GM21515 (cell line): ENCODE data around the gene PDLIM7.

Source experiments
- ATAC-seq: cut with Tn5 transposase; IDR thresholded peaks from one replicate; pipeline ENCODE4 v1.9.1; 2021; ENCODE audit not compliant: unreplicated experiment

PDLIM7 gene

DNA sequence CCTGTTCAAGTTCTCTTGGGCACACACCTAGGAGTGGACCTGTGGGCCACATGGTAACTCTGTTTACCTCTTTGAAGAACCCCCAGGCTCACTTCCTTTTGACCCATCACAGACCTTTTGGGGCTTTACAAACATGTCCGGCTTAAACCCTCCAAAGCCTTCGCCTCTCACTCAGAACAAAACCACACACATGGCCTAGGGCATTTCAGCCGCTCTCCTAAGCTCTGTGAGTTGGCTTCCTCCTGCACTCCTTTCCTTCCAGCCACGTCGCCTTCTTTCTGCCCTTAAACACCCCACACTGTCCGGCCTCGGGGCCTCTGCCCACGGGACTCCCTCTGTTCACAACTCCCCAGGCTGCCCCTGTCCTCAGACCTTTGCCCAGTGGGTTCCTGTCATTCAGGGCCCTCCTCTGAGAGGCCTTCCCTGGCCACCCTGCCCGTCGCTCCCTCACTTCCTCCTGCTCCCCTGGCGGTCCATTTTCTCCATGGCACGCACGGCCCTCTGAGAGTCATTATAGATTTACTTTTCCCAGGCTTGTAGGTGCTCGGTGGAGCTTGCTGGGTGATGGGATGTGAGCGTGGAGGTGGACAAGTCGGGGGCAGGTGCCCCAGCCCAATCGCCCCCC lies 10.3 kb upstream of the PDLIM7 start:
- no peak for ATAC-seq

GRCh38 chr5:177507165-177507564 lies 9.8 kb upstream of the PDLIM7 start:
- no peak for ATAC-seq

DNA sequence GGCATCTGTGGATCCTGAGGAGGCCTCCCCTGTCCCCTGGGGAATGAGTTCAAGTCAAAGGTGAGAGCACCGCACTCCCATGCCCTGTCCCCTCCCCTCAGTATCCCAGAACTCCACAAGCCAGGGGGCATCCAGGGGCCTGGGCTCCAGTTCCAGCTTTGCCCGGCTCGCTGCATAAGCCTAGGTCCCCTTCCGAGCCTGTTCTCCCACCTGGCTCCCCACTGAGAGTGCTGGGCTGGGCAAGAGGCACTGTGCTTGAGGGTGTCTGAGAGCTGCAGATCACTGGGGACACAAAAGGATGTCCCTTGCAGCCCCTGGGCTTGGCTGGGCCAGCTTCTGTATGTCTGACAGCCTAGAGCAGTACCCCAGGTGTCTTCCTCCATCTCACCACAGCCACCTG lies 7.7 kb upstream of the PDLIM7 start:
- ATAC-seq = no peak

- no peak for ATAC-seq
Observed at GRCh38 chr5:177504086-177505056, 7.0 kb upstream of the PDLIM7 start.

DNA sequence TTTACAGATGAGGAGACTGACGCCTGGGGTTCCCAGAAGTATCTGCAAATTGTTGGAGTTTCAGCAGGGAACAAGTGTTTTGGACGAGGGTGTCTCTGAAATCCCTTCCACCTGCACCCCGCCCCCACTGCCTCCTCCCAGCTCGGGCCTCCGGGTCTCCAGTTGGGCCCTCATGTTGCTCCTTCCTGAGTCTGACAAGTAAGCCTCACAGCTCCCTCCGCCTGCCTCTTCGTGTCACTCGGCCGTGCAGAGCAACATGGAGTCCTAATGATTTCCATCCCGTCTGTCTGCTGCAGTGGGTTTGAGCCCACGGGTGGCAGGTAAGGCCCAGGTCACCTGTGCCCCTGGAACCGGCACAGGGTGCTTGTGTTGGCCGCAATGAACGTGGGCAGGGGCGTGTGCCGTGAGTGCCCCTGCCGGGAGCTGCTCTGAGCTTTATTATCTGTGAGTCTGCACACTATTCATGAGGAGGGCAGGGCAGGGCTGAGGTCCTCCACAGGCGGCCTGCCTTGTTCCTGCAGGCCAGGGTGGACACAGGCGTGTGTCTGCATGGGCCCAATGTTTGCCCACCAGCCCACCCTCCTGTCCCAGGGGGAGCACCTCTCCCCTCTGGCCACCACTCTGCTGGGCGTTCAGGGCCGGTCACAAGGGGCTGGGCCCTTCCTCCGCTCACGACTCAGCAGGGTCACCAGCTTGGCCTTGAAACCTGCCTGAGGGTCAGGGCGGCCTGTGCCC lies 6.1 kb upstream of the PDLIM7 start:
- ATAC-seq = no peak

GRCh38 chr5:177502886-177503285 lies 5.5 kb upstream of the PDLIM7 start:
- ATAC-seq = no peak

DNA sequence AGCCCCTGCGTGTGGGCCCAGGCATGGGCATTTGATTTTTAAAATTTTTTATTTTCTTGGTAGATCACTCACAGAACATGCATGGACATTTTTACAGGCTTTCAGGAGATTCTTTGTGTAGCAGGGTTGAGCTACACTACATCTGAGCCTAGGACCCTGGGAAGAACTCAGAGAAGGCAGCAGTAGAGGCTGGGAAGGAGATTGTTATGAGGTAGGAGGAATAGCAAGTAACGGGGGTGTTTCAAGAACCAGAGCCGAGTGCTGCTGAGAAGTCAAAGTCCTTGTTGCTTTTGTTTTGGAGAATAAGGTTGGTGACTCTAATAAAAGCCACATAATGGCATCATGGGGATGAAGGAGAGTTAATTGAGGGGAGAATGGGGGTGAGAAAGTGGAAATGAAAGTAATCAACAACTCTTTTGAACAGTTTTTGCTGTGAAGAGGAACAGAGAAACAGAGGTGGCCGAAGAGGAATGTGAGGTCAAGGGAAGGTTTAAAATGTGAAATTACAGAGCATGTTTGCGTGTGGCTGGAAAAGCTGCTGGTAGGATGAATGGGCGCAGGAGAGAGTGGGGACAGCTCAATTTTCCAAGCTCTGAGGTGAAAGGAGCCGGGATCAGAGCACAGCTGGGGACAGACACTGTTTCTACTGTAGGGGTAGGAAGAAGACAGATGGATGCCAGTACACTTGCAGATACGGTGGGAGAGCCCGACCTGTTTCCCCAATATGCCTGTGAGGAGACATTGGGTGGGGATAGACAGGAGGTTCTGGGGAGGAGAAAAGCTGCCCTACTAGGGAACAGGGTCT lies 4.7 kb upstream of the PDLIM7 start:
- ATAC-seq = no peak

GRCh38 chr5:177500685-177501522 lies 3.5 kb upstream of the PDLIM7 start:
- ATAC-seq = no peak

- ATAC-seq = no peak
Observed at GRCh38 chr5:177499842-177500241, 2.4 kb upstream of the PDLIM7 start.

DNA sequence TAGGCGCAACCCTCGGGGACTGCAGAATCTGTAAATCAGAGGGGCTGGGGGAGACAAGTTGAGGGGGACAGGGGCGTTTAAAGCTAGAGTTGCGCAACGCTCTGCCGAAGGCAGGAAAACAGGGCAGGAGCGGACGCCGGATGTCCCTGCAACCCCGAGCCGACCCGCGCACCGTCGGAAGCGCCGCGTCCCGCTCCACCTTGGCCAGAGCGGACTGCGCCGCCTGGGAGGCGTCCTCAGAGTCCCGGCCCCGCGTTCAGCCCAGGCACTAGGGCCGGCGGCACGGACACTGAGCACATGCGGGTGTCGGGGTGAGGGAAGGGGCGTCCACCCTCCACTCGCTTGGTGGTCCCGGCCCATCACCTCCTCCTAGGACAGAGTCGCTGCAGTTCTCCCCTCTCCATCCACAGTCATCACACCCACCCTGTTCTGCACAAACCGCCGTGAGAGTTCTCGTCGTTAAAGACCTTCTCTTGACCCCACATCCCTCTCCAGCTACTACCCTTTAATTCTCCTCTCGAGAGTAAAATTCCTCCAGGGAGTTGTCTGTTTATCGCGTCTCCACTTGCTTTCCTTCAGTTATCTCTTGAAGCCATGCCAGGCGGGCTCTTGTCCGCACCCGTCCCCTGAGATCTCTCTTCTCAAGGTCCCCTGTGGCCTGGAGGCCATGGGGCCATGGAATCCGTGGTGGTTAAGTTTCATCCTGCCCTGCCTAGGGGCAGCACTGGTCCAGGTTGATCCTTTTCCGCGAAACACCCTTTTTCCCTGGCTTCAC lies 796 bp upstream of the PDLIM7 start:
- peak; percentile 3 for ATAC-seq

- no peak for ATAC-seq
Observed at GRCh38 chr5:177496727-177497291, 595 bp downstream of the PDLIM7 start.

GRCh38 chr5:177496070-177496726 lies 1.2 kb downstream of the PDLIM7 start:
- no peak for ATAC-seq

GRCh38 chr5:177495243-177496060 lies 2.0 kb downstream of the PDLIM7 start:
- ATAC-seq = no peak

- no peak for ATAC-seq
Observed at GRCh38 chr5:177494346-177495195, 2.8 kb downstream of the PDLIM7 start.

GRCh38 chr5:177493795-177494345 lies 3.5 kb downstream of the PDLIM7 start:
- ATAC-seq = no peak

DNA sequence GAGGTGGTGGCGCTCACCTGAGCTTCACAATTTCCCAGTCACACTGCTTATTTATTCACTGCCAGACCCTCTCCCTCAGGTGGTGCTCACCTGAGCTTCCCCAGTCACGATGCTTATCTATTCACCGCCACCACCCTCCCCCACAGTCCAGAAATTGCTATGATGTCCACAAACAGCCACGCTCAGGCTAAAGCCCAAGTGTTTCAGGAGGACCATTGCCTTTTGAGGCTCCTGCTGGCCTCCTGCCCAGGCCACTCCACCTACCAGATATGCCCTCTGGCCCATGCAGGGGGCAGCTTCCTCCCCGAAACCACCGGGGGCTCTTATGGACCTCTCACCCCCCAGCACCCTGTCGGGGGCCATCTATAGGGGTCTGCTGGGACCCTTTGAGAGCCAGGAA lies 4.6 kb downstream of the PDLIM7 start:
- ATAC-seq = no peak
